SK-N-SH treated with all-trans-retinoic acid at 6 μM for 48 hours (cell line): Measurements from ENCODE around the gene NKTR.
"Not testable (repeated sequence)": the region's sequence is repeated elsewhere in the genome, so short reads cannot be mapped to it uniquely, and the experiment has no call there.

Experiments used
- ATAC-seq: fragments of 200-7000 bp; cut with Tn5 transposase; 3 replicates; pipeline ENCODE4 v1.9.1; 2020; ENCODE audit warnings: mild to moderate bottlenecking, moderate library complexity
- ARNTL ChIP-seq: fragments of 450-650 bp; formaldehyde crosslinking; IDR thresholded peaks from 2 replicates; pipeline ENCODE4 v1.5.0; 2020; ENCODE audit warnings: low read depth, mild to moderate bottlenecking, moderate library complexity, borderline replicate concordance
- BACH2 ChIP-seq: fragments of 250-450 bp; sonication (Bioruptor Pico); IDR thresholded peaks from 2 replicates; pipeline ENCODE4 v1.9.0; 2021; ENCODE audit warnings: mild to moderate bottlenecking, borderline replicate concordance
- CREB5 ChIP-seq: fragments of 250-450 bp; sonication (Bioruptor Pico); IDR thresholded peaks from 2 replicates; pipeline ENCODE4 v1.5.1; 2020; ENCODE audit warnings: low read depth, mild to moderate bottlenecking, moderate library complexity
- CSRNP3 ChIP-seq: fragments of 250-450 bp; sonication (Bioruptor Pico); IDR thresholded peaks from 2 replicates; pipeline ENCODE4 v1.5.1; 2021; ENCODE audit warnings: mild to moderate bottlenecking, moderate library complexity
- ESRRG ChIP-seq: fragments of 250-450 bp; sonication (Bioruptor Pico); IDR thresholded peaks from 2 replicates; pipeline ENCODE4 v1.6.1; 2021; ENCODE audit warnings: mild to moderate bottlenecking
- ISL1 ChIP-seq: fragments of 250-450 bp; sonication (Bioruptor Pico); IDR thresholded peaks from 2 replicates; pipeline ENCODE4 v2.1.2; 2022; ENCODE audit warnings: mild to moderate bottlenecking, moderate library complexity
- OSR1 ChIP-seq: fragments of 250-450 bp; sonication (Bioruptor Pico); IDR thresholded peaks from 2 replicates; pipeline ENCODE4 v1.8.0; 2022; ENCODE audit warnings: moderate library complexity, mild to moderate bottlenecking, inconsistent platforms
- PPARA ChIP-seq: fragments of 250-450 bp; sonication (Bioruptor Pico); IDR thresholded peaks from 2 replicates; pipeline ENCODE4 v1.5.0; 2020; ENCODE audit warnings: mild to moderate bottlenecking, borderline replicate concordance
- SNAI2 ChIP-seq: fragments of 250-450 bp; sonication (Bioruptor Pico); IDR thresholded peaks from 2 replicates; pipeline ENCODE4 v1.5.0; 2020; ENCODE audit warnings: mild to moderate bottlenecking, moderate library complexity
- TCF4 ChIP-seq: fragments of 250-450 bp; sonication (Bioruptor Pico); IDR thresholded peaks from 2 replicates; pipeline ENCODE4 v1.8.0; 2021; ENCODE audit warnings: mild to moderate bottlenecking, moderate library complexity, borderline replicate concordance
- TOX ChIP-seq: fragments of 250-450 bp; sonication (Bioruptor Pico); IDR thresholded peaks from 2 replicates; pipeline ENCODE4 v1.8.0; 2021; ENCODE audit warnings: mild to moderate bottlenecking, moderate library complexity, borderline replicate concordance
- TSHZ2 ChIP-seq: fragments of 250-450 bp; sonication (Bioruptor Pico); IDR thresholded peaks from 2 replicates; pipeline ENCODE4 v1.5.0; 2020; ENCODE audit warnings: mild to moderate bottlenecking, moderate library complexity
- ZC3H10 ChIP-seq: fragments of 250-450 bp; sonication (Bioruptor Pico); IDR thresholded peaks from 2 replicates; pipeline ENCODE4 v1.5.1; 2021; ENCODE audit warnings: mild to moderate bottlenecking, moderate library complexity
- ZFP3 ChIP-seq: fragments of 250-450 bp; sonication (Bioruptor Pico); IDR thresholded peaks from 2 replicates; pipeline ENCODE4 v1.5.0; 2020; ENCODE audit warnings: mild to moderate bottlenecking, moderate library complexity
- ZNF565 ChIP-seq: fragments of 450-650 bp; formaldehyde crosslinking; conservative IDR thresholded peaks from 2 replicates; pipeline ENCODE4 v1.5.0; 2020; ENCODE audit warnings: low read depth, mild to moderate bottlenecking, moderate library complexity
- ZNF70 ChIP-seq: fragments of 450-650 bp; formaldehyde crosslinking; IDR thresholded peaks from 2 replicates; pipeline ENCODE4 v1.5.0; 2020; ENCODE audit warnings: mild to moderate bottlenecking, moderate library complexity
- ZNF8 ChIP-seq: fragments of 450-650 bp; formaldehyde crosslinking; IDR thresholded peaks from 2 replicates; pipeline ENCODE4 v1.5.0; 2020; ENCODE audit warnings: mild to moderate bottlenecking, moderate library complexity

Gene NKTR

GRCh38 chr3:42575137-42575741 lies 25.2 kb upstream of the NKTR start:
- ATAC-seq = no peak
- no peak for TF ChIP-seq SNAI2 (CRISPR knock-in tag)

GRCh38 chr3:42578054-42578453 lies 22.4 kb upstream of the NKTR start:
- ATAC-seq = no peak
- TF ChIP-seq PPARA (CRISPR knock-in tag) (no peak), TOX (CRISPR knock-in tag) (no peak), ISL1 (CRISPR knock-in tag) (no peak)

- not testable (repeated sequence) for ATAC-seq
Measured at GRCh38 chr3:42579346-42579745, 21.1 kb upstream of the NKTR start.

- no peak; the same call in 1 of the 3 replicates for ATAC-seq
- no peak for TF ChIP-seq ZC3H10 (CRISPR knock-in tag)
- TF ChIP-seq OSR1 (CRISPR knock-in tag) = no peak
- no peak for TF ChIP-seq ZNF565 (CRISPR knock-in tag)
- no peak for TF ChIP-seq PPARA (CRISPR knock-in tag)
- no peak for TF ChIP-seq ISL1 (CRISPR knock-in tag)
- no peak for TF ChIP-seq ZFP3 (CRISPR knock-in tag)
- no peak for TF ChIP-seq ARNTL (CRISPR knock-in tag)
- no peak for TF ChIP-seq BACH2 (CRISPR knock-in tag)
- TF ChIP-seq TOX (CRISPR knock-in tag) = no peak
- no peak for TF ChIP-seq ZNF8 (CRISPR knock-in tag)
Measured at GRCh38 chr3:42581400-42581708, 19.1 kb upstream of the NKTR start.

GRCh38 chr3:42581709-42582473 lies 18.6 kb upstream of the NKTR start, which contains the start of gene SEC22C:
Gene SEC22C (minus strand): TSS chr3:42581967. CDS start chr3:42569046, 12,921 bp downstream.
- TF ChIP-seq TSHZ2 (CRISPR knock-in tag) = no peak
- no peak for TF ChIP-seq ESRRG (CRISPR knock-in tag)
- no peak for TF ChIP-seq OSR1 (CRISPR knock-in tag)
- TF ChIP-seq ZFP3 (CRISPR knock-in tag) = no peak
- TF ChIP-seq CSRNP3 (CRISPR knock-in tag) = no peak
- TF ChIP-seq CREB5 (CRISPR knock-in tag) = no peak
- TF ChIP-seq ARNTL (CRISPR knock-in tag) = no peak
- TF ChIP-seq ZNF70 (CRISPR knock-in tag) = no peak
- TF ChIP-seq TCF4 (CRISPR knock-in tag) = no peak
- no peak for TF ChIP-seq ZNF8 (CRISPR knock-in tag)
- TF ChIP-seq ISL1 (CRISPR knock-in tag) = no peak
- ATAC-seq = peak; percentile 98

- TF ChIP-seq CREB5 (CRISPR knock-in tag) (no peak), ARNTL (CRISPR knock-in tag) (no peak), OSR1 (CRISPR knock-in tag) (no peak), TCF4 (CRISPR knock-in tag) (no peak), TSHZ2 (CRISPR knock-in tag) (no peak), ZFP3 (CRISPR knock-in tag) (no peak), ZC3H10 (CRISPR knock-in tag) (no peak), PPARA (CRISPR knock-in tag) (no peak)
- no peak for ATAC-seq
Measured at GRCh38 chr3:42582474-42583070, 17.9 kb upstream of the NKTR start.
